MM.1S (cell line): ENCODE measurements around the gene OR4F17.
"Not testable (repeated sequence)": the region's sequence is repeated elsewhere in the genome, so short reads cannot be mapped to it uniquely, and the experiment has no call there.

ENCODE experiments used
- CTCF ChIP-seq: fragments of 300-600 bp; sonication (generic); IDR thresholded peaks from 2 replicates; pipeline ENCODE4 v1.5.1; 2016; ENCODE audit warnings: antibody characterized with exemption, low read length, mixed read lengths
- EZH2phosphoT487 ChIP-seq: fragments of 300-600 bp; sonication (generic); IDR thresholded peaks from 2 replicates; pipeline ENCODE4 v1.6.1; 2018; ENCODE audit warnings: antibody characterized with exemption, low read length

- not testable (repeated sequence) for TF ChIP-seq CTCF, EZH2phosphoT487
These were observed 36.1 kb upstream of the OR4F17 start for GRCh38 chr19:70793-71192.
